WTC11 (cell line): ENCODE measurements around the gene VAC14. TPM values are rescaled to one million over a fixed set of nuclear protein-coding genes. Genes with fewer than 3 reads are reported as not detected.

Experiments
- ATAC-seq: fragments of 200-7000 bp; cut with Tn5 transposase; 2 replicates; pipeline ENCODE4 v1.10.0; 2021; ENCODE audit warnings: mild to moderate bottlenecking, moderate library complexity
- CTCF ChIA-PET: fragments of 300-600 bp; sonication (Branson Sonifier 250); formaldehyde crosslinking; loops from one replicate; lab custom pipeline; 2021; ENCODE audit warnings: antibody characterized with exemption; lab: Charles Lee
- POLR2A ChIA-PET: fragments of 350-600 bp; sonication (Branson Sonifier 250); formaldehyde crosslinking; loops from one replicate; lab custom pipeline; 2021; ENCODE audit warnings: antibody characterized with exemption; lab: Charles Lee
- DNase-seq: peaks from one replicate; pipeline ENCODE4 v3.0.0; 2021; ENCODE audit warnings: low spot score
- H3K27ac Mint-ChIP-seq: 2 replicates; pipeline ENCODE4 v1.8.0; 2021; ENCODE audit warnings: mixed read lengths
- H3K27me3 Mint-ChIP-seq: 2 replicates; pipeline ENCODE4 v1.8.0; 2021; ENCODE audit warnings: low read depth, mild to moderate bottlenecking, moderate library complexity, mixed read lengths
- H3K36me3 Mint-ChIP-seq: 2 replicates; pipeline ENCODE4 v1.8.0; 2021; ENCODE audit warnings: mixed read lengths
- H3K4me1 Mint-ChIP-seq: 2 replicates; pipeline ENCODE4 v1.8.0; 2022; ENCODE audit warnings: mixed read lengths
- H3K4me3 Mint-ChIP-seq: 2 replicates; pipeline ENCODE4 v1.8.0; 2021; ENCODE audit warnings: mild to moderate bottlenecking, moderate library complexity, mixed read lengths
- H3K9me3 Mint-ChIP-seq: 2 replicates; pipeline ENCODE4 v1.8.0; 2021; ENCODE audit warnings: mixed read lengths
- AR ChIP-seq: fragments of 250-450 bp; sonication (Bioruptor Pico); IDR thresholded peaks from 2 replicates; pipeline ENCODE4 v1.9.0; 2021; ENCODE audit warnings: mild to moderate bottlenecking
- EMX1 ChIP-seq: fragments of 250-450 bp; sonication (Bioruptor Pico); IDR thresholded peaks from 2 replicates; pipeline ENCODE4 v1.8.0; 2021; ENCODE audit warnings: mild to moderate bottlenecking
- FOXP1 ChIP-seq: sonication (generic); formaldehyde crosslinking; IDR thresholded peaks from 2 replicates; pipeline ENCODE4 v1.8.0; 2022; ENCODE audit warnings: missing genetic modification reagents, mild to moderate bottlenecking, moderate library complexity, borderline replicate concordance
- IRF1 ChIP-seq: sonication (generic); formaldehyde crosslinking; IDR thresholded peaks from 2 replicates; pipeline ENCODE4 v1.8.0; 2023; ENCODE audit warnings: missing genetic modification reagents
- SP1 ChIP-seq: sonication (generic); formaldehyde crosslinking; conservative IDR thresholded peaks from 2 replicates; pipeline ENCODE4 v1.8.1; 2022; ENCODE audit warnings: missing genetic modification reagents
- TEAD1 ChIP-seq: sonication (generic); formaldehyde crosslinking; IDR thresholded peaks from 2 replicates; pipeline ENCODE4 v1.8.0; 2022; ENCODE audit warnings: mild to moderate bottlenecking, missing genetic modification reagents
- ZNF121 ChIP-seq: sonication (generic); formaldehyde crosslinking; IDR thresholded peaks from 2 replicates; pipeline ENCODE4 v1.8.0; 2023; ENCODE audit warnings: missing genetic modification reagents
- ZNF219 ChIP-seq: sonication (generic); formaldehyde crosslinking; IDR thresholded peaks from 2 replicates; pipeline ENCODE4 v1.8.0; 2023; ENCODE audit warnings: missing genetic modification reagents, mild to moderate bottlenecking, borderline replicate concordance
- ZNF423 ChIP-seq: fragments of 250-450 bp; sonication (Bioruptor Pico); IDR thresholded peaks from 2 replicates; pipeline ENCODE4 v2.1.2; 2022; ENCODE audit warnings: mild to moderate bottlenecking, moderate library complexity
- ZNF512 ChIP-seq: sonication (generic); formaldehyde crosslinking; IDR thresholded peaks from 2 replicates; pipeline ENCODE4 v1.8.1; 2022; ENCODE audit warnings: missing genetic modification reagents, borderline replicate concordance
- total RNA-seq: library from RNA; stranded (reverse); gene quantifications from 3 replicates; pipeline ENCODE4 v1.2.3, GENCODE V29; 2021
- TF ChIP-seq, protein P1 (sequence below): sonication (generic); formaldehyde crosslinking; conservative IDR thresholded peaks from 2 replicates; pipeline ENCODE4 v1.8.1; 2023; ENCODE audit warnings: mild to moderate bottlenecking, low read depth, missing genetic modification reagents, moderate library complexity
- TF ChIP-seq, protein P2 (sequence below): fragments of 250-450 bp; sonication (Bioruptor Pico); IDR thresholded peaks from 2 replicates; pipeline ENCODE4 v1.9.0; 2021; ENCODE audit warnings: mild to moderate bottlenecking
- TF ChIP-seq, protein P3 (sequence below): fragments of 250-450 bp; sonication (Bioruptor Pico); IDR thresholded peaks from 2 replicates; pipeline ENCODE4 v1.8.0; 2021; ENCODE audit warnings: mild to moderate bottlenecking
- TF ChIP-seq, protein P4 (sequence below): fragments of 250-450 bp; sonication (Bioruptor Pico); IDR thresholded peaks from 2 replicates; pipeline ENCODE4 v1.9.0; 2021; ENCODE audit warnings: mild to moderate bottlenecking, borderline replicate concordance

VAC14 gene
- total RNA-seq, 1 experiment from 2014 or later = 60.1 TPM

DNA sequence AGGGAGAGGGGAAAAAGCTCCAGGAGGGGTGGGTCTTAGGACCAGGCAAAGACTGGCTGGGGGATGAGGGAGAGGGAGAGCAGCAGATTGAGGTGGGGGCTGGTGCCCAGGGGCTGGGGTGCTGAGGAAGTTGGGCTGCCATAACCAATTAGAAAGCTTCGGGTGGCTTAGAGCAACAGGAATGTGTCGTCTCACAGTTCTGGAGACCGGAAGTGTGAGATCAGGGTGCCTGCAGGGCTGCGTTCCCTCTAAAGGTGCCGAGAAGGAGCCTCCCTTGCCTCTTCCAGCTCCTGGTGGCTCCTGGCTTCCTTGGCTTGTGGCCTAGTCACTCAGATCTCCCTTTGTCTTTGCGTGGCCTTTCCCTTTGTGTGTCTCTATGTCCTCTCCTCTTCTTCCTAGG is 152.4 kb downstream of the VAC14 start (continued):
- TF ChIP-seq, protein P1, sequence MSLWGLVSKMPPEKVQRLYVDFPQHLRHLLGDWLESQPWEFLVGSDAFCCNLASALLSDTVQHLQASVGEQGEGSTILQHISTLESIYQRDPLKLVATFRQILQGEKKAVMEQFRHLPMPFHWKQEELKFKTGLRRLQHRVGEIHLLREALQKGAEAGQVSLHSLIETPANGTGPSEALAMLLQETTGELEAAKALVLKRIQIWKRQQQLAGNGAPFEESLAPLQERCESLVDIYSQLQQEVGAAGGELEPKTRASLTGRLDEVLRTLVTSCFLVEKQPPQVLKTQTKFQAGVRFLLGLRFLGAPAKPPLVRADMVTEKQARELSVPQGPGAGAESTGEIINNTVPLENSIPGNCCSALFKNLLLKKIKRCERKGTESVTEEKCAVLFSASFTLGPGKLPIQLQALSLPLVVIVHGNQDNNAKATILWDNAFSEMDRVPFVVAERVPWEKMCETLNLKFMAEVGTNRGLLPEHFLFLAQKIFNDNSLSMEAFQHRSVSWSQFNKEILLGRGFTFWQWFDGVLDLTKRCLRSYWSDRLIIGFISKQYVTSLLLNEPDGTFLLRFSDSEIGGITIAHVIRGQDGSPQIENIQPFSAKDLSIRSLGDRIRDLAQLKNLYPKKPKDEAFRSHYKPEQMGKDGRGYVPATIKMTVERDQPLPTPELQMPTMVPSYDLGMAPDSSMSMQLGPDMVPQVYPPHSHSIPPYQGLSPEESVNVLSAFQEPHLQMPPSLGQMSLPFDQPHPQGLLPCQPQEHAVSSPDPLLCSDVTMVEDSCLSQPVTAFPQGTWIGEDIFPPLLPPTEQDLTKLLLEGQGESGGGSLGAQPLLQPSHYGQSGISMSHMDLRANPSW (CRISPR knock-in tag) = no peak
- TF ChIP-seq ZNF219 (CRISPR knock-in tag) (no peak), ZNF512 (CRISPR knock-in tag) (no peak), EMX1 (no peak), TEAD1 (CRISPR knock-in tag) (no peak), SP1 (CRISPR knock-in tag) (no peak)
- TF ChIP-seq, protein P2, sequence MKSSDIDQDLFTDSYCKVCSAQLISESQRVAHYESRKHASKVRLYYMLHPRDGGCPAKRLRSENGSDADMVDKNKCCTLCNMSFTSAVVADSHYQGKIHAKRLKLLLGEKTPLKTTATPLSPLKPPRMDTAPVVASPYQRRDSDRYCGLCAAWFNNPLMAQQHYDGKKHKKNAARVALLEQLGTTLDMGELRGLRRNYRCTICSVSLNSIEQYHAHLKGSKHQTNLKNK (CRISPR knock-in tag) = no peak

DNA sequence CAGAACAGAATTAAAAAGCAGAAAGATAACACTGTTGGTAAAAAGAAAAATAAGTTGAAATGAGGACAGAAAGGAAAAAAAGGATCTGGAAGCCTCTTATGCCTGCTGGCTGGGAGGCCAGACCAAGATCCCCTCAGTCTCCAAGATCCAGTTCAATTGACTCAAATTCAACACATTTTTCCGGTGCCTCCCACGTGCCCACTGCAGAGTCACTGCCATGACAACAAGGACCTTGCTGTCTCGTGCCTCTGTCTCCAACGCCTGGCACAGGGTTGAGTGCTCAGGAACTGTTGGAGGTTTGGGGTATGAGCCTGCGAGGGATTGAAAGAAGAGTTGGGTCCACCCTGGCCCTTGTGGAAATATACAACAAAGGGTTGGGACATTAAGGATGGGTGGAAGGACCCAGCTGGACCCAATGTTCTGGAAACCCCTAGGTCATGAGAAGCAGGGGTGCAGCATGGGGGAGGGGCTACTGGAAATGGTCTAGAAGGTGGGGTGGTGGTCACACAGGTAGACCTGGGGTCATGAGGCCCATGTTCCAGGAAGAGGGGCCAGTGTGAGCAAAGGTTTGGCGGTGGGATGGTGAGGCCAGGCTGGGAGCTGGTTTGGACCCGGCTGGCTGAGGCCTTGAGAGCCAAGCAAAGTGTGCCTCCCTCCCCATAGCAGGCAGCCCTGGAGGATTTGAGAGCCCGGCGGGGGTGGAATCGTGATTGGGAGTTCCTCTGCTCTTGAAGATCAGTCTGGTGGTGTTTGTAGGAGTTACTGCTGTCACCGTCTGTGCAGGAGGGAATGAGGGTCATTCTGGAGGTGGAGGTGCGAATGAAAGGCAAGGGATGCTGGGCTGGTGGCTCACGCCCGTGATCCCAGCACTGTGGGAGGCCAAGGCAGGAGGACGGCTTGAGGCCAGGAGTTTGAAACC is 153.3 kb downstream of the VAC14 start:
- Mint-ChIP-seq H3K27ac (no peak overlapping the region), H3K27me3 (no peaks in the 10 kb centered on the region), H3K4me1 (peaks cover 12% of the 10 kb centered on the region), H3K9me3 (peaks cover 16% of the 10 kb centered on the region), H3K4me3 (no peak overlapping the region), H3K36me3 (peaks cover 18% of the 10 kb centered on the region)
- ChIA-PET CTCF (no interaction called here), POLR2A (no interaction called here)
- ATAC-seq (no peak), DNase-seq (no peak)
- TF ChIP-seq ZNF423 (CRISPR knock-in tag) (no peak), IRF1 (CRISPR knock-in tag) (no peak), ZNF121 (0 out of 2 replicates have a peak, but pooled peaks have one; percentile 44)

GRCh38 chr16:70646260-70647241 is 154.4 kb downstream of the VAC14 start, which contains the start of gene IL34:
IL34 (plus strand) TSS chr16:70646559; CDS start chr16:70646948, 389 bp downstream.
- ATAC-seq = no peak
- peak within 1 kb of the TSS; percentile 65; the same call in 1 of the 2 replicates for H3K27ac Mint-ChIP-seq
- CTCF ChIA-PET = interaction anchor here (1.2 kb wide), 1 partner anchor 55 kb away, joined by 3 read pairs; no protein-coding TSS in a partner anchor
- no peak for TF ChIP-seq AR (CRISPR knock-in tag)
- TF ChIP-seq, protein P3, sequence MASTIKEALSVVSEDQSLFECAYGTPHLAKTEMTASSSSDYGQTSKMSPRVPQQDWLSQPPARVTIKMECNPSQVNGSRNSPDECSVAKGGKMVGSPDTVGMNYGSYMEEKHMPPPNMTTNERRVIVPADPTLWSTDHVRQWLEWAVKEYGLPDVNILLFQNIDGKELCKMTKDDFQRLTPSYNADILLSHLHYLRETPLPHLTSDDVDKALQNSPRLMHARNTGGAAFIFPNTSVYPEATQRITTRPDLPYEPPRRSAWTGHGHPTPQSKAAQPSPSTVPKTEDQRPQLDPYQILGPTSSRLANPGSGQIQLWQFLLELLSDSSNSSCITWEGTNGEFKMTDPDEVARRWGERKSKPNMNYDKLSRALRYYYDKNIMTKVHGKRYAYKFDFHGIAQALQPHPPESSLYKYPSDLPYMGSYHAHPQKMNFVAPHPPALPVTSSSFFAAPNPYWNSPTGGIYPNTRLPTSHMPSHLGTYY = no peak
- TF ChIP-seq, protein P4, sequence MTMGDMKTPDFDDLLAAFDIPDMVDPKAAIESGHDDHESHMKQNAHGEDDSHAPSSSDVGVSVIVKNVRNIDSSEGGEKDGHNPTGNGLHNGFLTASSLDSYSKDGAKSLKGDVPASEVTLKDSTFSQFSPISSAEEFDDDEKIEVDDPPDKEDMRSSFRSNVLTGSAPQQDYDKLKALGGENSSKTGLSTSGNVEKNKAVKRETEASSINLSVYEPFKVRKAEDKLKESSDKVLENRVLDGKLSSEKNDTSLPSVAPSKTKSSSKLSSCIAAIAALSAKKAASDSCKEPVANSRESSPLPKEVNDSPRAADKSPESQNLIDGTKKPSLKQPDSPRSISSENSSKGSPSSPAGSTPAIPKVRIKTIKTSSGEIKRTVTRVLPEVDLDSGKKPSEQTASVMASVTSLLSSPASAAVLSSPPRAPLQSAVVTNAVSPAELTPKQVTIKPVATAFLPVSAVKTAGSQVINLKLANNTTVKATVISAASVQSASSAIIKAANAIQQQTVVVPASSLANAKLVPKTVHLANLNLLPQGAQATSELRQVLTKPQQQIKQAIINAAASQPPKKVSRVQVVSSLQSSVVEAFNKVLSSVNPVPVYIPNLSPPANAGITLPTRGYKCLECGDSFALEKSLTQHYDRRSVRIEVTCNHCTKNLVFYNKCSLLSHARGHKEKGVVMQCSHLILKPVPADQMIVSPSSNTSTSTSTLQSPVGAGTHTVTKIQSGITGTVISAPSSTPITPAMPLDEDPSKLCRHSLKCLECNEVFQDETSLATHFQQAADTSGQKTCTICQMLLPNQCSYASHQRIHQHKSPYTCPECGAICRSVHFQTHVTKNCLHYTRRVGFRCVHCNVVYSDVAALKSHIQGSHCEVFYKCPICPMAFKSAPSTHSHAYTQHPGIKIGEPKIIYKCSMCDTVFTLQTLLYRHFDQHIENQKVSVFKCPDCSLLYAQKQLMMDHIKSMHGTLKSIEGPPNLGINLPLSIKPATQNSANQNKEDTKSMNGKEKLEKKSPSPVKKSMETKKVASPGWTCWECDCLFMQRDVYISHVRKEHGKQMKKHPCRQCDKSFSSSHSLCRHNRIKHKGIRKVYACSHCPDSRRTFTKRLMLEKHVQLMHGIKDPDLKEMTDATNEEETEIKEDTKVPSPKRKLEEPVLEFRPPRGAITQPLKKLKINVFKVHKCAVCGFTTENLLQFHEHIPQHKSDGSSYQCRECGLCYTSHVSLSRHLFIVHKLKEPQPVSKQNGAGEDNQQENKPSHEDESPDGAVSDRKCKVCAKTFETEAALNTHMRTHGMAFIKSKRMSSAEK (CRISPR knock-in tag) = no peak
- TF ChIP-seq, protein P2 (CRISPR knock-in tag) = no peak
- no peak for TF ChIP-seq FOXP1 (CRISPR knock-in tag)

More at GRCh38 chr16:70646260-70647241, 154.4 kb downstream of the VAC14 start, which contains the start of gene IL34:
- peaks cover 14% of the 10 kb centered on the region for H3K4me1 Mint-ChIP-seq
- no peak within 1 kb of the TSS for H3K4me3 Mint-ChIP-seq
- DNase-seq = no peak
- peaks cover 16% of the 10 kb centered on the region for H3K9me3 Mint-ChIP-seq
- H3K27me3 Mint-ChIP-seq = no peaks in the 10 kb centered on the region
- POLR2A ChIA-PET = no interaction called here
- H3K36me3 Mint-ChIP-seq = peaks cover 18% of the 10 kb centered on the region
